ENCODE data around the gene TRIP12.
"Not testable (repeated sequence)": the region's sequence is repeated elsewhere in the genome, so short reads cannot be mapped to it uniquely, and the experiment has no call there.

TRIP12 gene

GRCh38 chr2:229765721-229766120, 156.1 kb downstream of the TRIP12 start:
- no peak overlapping the region for H3K4me3 Mint-ChIP-seq
- no peaks in the 10 kb centered on the region for H3K9me3 Mint-ChIP-seq
- peaks cover 77% of the 10 kb centered on the region for H3K36me3 Mint-ChIP-seq (ENCODE audit: low read depth)
- DNase-seq, result no peak
- no peak overlapping the region for H3K27ac Mint-ChIP-seq
- no peaks in the 10 kb centered on the region for H3K4me1 Mint-ChIP-seq (ENCODE audit: low read depth)
- no peaks in the 10 kb centered on the region for H3K27me3 Mint-ChIP-seq

DNA sequence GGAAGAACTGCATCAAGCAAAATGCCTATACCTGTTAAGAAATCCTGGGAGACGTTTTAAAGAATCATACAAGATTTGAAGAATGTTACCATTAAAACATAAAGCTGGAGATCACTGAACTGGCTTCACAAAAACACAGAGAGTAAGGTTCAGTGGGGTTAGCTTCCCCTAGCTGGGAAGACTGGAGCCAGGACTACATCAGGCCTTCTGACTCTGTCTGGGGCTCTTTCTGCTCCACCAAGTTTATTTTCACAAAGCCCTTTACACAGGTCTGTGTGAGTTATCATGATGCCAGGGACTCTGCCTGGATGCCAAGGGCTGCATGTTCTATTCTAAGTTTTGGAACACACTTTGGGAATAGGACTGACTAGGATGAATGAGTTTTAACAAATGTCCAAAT, 160.1 kb downstream of the TRIP12 start:
- Mint-ChIP-seq H3K27ac (no peak overlapping the region), H3K4me1 (ENCODE audit: low read depth) (no peaks in the 10 kb centered on the region), H3K9me3 (no peaks in the 10 kb centered on the region), H3K36me3 (ENCODE audit: low read depth) (peaks cover 38% of the 10 kb centered on the region), H3K4me3 (no peak overlapping the region), H3K27me3 (no peaks in the 10 kb centered on the region)
- DNase-seq, result no peak

GRCh38 chr2:229757462-229757861, 164.3 kb downstream of the TRIP12 start:
- not testable (repeated sequence) for H3K36me3 Mint-ChIP-seq (ENCODE audit: low read depth); DNase-seq; H3K27me3 Mint-ChIP-seq; H3K4me3 Mint-ChIP-seq; H3K9me3 Mint-ChIP-seq; H3K4me1 Mint-ChIP-seq (ENCODE audit: low read depth); H3K27ac Mint-ChIP-seq

DNA sequence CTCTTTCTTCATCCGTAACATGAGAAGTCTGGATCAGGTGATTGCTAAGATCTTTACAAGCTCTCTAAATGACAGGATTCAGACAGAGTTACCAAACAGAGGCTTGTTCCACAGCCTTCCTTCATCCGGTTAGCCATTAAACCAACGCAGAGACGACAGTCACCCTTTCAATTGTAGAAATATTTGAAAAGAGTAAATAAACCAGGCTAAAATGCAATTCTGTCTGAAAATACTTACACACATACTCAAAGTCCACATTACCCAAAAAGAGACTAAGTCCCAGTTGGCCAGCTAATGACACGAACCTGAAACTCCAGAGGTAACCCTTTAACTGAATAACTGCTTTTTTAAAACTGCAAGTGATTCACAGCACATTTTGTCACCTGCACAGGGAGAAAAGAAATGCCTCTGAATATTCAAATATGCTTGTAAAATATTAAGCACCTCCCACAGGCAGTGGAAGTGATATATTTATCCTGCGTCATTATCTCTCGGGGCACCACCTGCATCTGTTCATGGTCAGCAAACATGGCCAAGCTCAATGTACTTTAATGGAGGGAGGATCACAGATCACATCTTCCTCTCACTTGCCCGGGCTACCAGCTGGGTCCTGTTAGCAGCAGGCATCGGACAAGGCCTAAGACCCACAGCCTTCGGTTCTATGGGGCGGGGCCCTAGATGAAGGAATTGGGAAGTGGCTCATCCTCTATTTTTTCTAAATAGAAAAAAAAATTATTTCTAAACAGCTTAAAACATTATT, 168.7 kb downstream of the TRIP12 start:
- Mint-ChIP-seq H3K4me1 (ENCODE audit: low read depth) (peaks cover 1% of the 10 kb centered on the region), H3K27ac (no peak overlapping the region), H3K4me3 (no peak overlapping the region), H3K36me3 (ENCODE audit: low read depth) (no peaks in the 10 kb centered on the region), H3K9me3 (no peaks in the 10 kb centered on the region), H3K27me3 (no peaks in the 10 kb centered on the region)
- DNase-seq, result no peak

- Mint-ChIP-seq H3K4me1 (ENCODE audit: low read depth) (peaks cover 1% of the 10 kb centered on the region), H3K9me3 (no peaks in the 10 kb centered on the region), H3K4me3 (no peak overlapping the region), H3K27me3 (no peaks in the 10 kb centered on the region), H3K27ac (no peak overlapping the region), H3K36me3 (ENCODE audit: low read depth) (no peaks in the 10 kb centered on the region)
- no peak for DNase-seq
Measured at GRCh38 chr2:229749779-229750178, 172.0 kb downstream of the TRIP12 start.

DNA sequence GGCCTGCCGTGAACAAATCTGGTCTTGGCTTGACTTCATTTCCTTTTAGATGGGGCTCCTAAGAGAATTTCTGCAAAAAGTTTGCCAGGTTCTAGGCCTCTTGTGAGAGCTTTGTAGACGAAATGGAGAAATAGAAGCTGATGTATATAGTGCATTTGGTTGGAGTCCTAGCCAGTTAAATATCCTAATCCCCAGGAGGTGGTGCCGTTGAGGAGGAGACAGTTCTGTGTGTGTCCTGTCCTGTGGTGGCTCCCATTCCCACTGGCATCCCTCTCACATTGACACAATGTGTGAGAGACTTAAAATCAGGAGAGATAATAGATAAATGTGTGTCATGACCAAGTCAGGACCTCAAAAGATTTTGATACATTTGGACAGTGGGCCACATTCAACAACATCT, 172.9 kb downstream of the TRIP12 start:
- no peak overlapping the region for H3K27ac Mint-ChIP-seq
- H3K36me3 Mint-ChIP-seq (ENCODE audit: low read depth), result no peaks in the 10 kb centered on the region
- DNase-seq, result no peak
- peaks cover 2% of the 10 kb centered on the region for H3K27me3 Mint-ChIP-seq
- peaks cover 1% of the 10 kb centered on the region for H3K4me1 Mint-ChIP-seq (ENCODE audit: low read depth)
- H3K9me3 Mint-ChIP-seq, result no peaks in the 10 kb centered on the region
- no peak overlapping the region for H3K4me3 Mint-ChIP-seq

DNA sequence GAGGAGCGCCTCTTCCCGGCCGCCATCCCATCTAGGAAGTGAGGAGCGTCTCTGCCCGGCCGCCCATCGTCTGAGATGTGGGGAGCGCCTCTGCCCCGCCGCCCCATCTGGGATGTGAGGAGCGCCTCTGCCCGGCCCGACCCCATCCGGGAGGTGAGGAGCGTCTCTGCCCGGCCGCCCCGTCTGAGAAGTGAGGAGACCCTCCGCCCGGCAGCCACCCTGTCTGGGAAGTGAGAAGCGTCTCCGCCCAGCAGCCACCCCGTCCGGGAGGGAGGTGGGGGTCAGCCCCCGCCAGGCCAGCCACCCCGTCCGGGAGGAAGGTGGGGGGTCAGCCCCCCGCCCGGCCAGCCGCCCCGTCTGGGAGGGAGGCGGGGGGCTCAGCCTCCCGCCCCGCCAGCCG, 179.1 kb downstream of the TRIP12 start:
- H3K36me3 Mint-ChIP-seq (ENCODE audit: low read depth); H3K4me1 Mint-ChIP-seq (ENCODE audit: low read depth); H3K4me3 Mint-ChIP-seq; DNase-seq; H3K27me3 Mint-ChIP-seq; H3K27ac Mint-ChIP-seq: not testable (repeated sequence)
- peaks cover 14% of the 10 kb centered on the region for H3K9me3 Mint-ChIP-seq

GRCh38 chr2:229740279-229740678, 181.5 kb downstream of the TRIP12 start:
- Mint-ChIP-seq H3K27me3 (peaks cover 2% of the 10 kb centered on the region), H3K36me3 (ENCODE audit: low read depth) (no peaks in the 10 kb centered on the region), H3K4me1 (ENCODE audit: low read depth) (no peaks in the 10 kb centered on the region), H3K9me3 (peaks cover 23% of the 10 kb centered on the region), H3K4me3 (no peak overlapping the region), H3K27ac (no peak overlapping the region)
- DNase-seq, result no peak

- Mint-ChIP-seq H3K36me3 (ENCODE audit: low read depth) (no peaks in the 10 kb centered on the region), H3K27ac (no peak overlapping the region), H3K4me3 (no peak overlapping the region), H3K4me1 (ENCODE audit: low read depth) (no peaks in the 10 kb centered on the region), H3K27me3 (no peaks in the 10 kb centered on the region), H3K9me3 (peaks cover 23% of the 10 kb centered on the region)
- DNase-seq, result no peak
Measured at GRCh38 chr2:229738024-229738625, 183.7 kb downstream of the TRIP12 start.

DNA sequence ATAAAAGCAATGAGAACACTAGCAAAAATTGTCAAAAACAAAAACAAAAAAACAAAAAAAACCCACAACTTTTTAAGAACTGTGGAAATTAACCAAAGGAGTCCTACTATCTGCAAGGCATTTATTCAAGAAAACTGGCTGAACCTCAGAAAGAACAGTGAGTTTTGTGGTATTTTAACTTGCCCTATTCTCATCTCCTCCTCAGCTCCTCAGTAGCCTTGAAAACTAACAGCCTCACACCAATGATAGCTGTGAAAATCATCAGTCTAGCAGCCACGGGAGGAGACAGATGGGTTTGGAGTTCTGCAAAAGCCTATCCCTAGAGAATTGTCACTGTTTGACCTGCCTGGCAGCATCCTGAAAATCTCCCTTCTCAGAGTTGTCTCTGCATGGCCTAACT, 187.4 kb downstream of the TRIP12 start:
- Mint-ChIP-seq H3K4me3 (no peak overlapping the region), H3K27ac (no peak overlapping the region), H3K36me3 (ENCODE audit: low read depth) (no peaks in the 10 kb centered on the region), H3K9me3 (peaks cover 21% of the 10 kb centered on the region), H3K27me3 (peaks cover 1% of the 10 kb centered on the region), H3K4me1 (ENCODE audit: low read depth) (no peaks in the 10 kb centered on the region)
- DNase-seq, result no peak

DNA sequence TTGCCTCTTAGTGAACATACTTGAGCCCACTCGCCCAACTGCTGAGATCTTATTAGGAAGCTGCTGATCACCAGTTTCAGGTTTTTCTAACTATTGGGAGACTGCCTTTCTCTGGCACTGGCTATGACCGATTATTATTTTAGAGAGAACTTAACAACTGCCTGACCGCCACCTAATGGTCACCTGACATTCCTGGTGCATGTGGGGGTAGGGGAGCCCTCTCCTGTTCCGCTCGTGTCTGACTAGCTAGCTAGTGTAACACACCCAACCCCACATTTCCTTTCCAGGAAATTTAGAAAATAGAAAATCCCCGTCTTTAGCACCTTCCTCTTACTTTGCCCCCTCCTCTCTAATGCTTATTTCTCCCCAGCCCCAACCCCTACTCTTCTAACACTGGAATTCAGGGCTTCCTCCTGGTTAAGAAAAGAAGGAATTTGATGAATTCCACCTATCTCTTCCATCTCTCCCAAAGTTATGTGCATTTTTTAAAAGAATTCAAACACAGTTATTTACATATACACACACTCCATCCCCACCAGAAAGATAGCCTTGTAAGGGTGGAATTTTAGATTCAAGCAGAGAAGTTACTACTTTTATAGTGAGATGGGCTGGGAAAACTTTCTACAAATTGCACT, 188.1 kb downstream of the TRIP12 start:
- peaks cover 2% of the 10 kb centered on the region for H3K27me3 Mint-ChIP-seq
- no peaks in the 10 kb centered on the region for H3K4me1 Mint-ChIP-seq (ENCODE audit: low read depth)
- peaks cover 15% of the 10 kb centered on the region for H3K9me3 Mint-ChIP-seq
- DNase-seq, result no peak
- H3K27ac Mint-ChIP-seq, result no peak overlapping the region
- no peaks in the 10 kb centered on the region for H3K36me3 Mint-ChIP-seq (ENCODE audit: low read depth)
- H3K4me3 Mint-ChIP-seq, result no peak overlapping the region

- DNase-seq, result no peak
- Mint-ChIP-seq H3K36me3 (ENCODE audit: low read depth) (no peaks in the 10 kb centered on the region), H3K9me3 (peaks cover 12% of the 10 kb centered on the region), H3K4me3 (no peak overlapping the region), H3K4me1 (ENCODE audit: low read depth) (no peaks in the 10 kb centered on the region), H3K27ac (no peak overlapping the region), H3K27me3 (peaks cover 6% of the 10 kb centered on the region)
Measured at GRCh38 chr2:229732897-229733296, 188.9 kb downstream of the TRIP12 start.

GRCh38 chr2:229731916-229732315, 189.9 kb downstream of the TRIP12 start:
- Mint-ChIP-seq H3K36me3 (ENCODE audit: low read depth) (no peaks in the 10 kb centered on the region), H3K4me1 (ENCODE audit: low read depth) (no peaks in the 10 kb centered on the region), H3K27ac (no peak overlapping the region), H3K9me3 (peaks cover 3% of the 10 kb centered on the region), H3K27me3 (peaks cover 6% of the 10 kb centered on the region), H3K4me3 (no peak overlapping the region)
- DNase-seq, result no peak

DNA sequence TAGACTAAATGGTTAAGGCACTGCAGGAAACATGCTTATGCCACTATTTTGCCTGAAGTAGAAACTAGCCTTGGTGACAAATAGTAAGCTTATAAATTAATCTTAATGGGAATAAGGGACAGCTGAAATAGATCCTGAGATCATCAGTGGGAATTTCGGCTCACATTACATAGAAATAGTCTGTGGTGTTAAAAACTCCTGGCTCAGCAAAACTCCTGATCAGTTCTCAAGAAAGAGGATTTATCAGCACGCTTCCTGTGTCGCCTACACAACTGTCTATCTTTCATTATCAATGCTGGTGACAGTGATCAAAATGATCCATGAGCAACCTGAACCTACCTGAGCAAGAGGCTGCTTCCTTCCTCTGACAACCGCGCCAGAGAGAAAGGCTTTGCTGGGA, 190.4 kb downstream of the TRIP12 start:
- H3K4me3 Mint-ChIP-seq, result no peak overlapping the region
- H3K4me1 Mint-ChIP-seq (ENCODE audit: low read depth), result no peaks in the 10 kb centered on the region
- peaks cover 6% of the 10 kb centered on the region for H3K27me3 Mint-ChIP-seq
- H3K9me3 Mint-ChIP-seq, result no peaks in the 10 kb centered on the region
- H3K27ac Mint-ChIP-seq, result no peak overlapping the region
- DNase-seq, result no peak
- H3K36me3 Mint-ChIP-seq (ENCODE audit: low read depth), result no peaks in the 10 kb centered on the region

GRCh38 chr2:229728370-229728769, 193.4 kb downstream of the TRIP12 start:
- DNase-seq, result no peak
- Mint-ChIP-seq H3K4me3 (no peak overlapping the region), H3K36me3 (ENCODE audit: low read depth) (no peaks in the 10 kb centered on the region), H3K4me1 (ENCODE audit: low read depth) (no peaks in the 10 kb centered on the region), H3K9me3 (no peaks in the 10 kb centered on the region), H3K27me3 (peaks cover 13% of the 10 kb centered on the region), H3K27ac (no peak overlapping the region)
